GM06990 (cell line): ENCODE measurements around the gene ANK2.

Source experiments
- DNase-seq: peaks from one replicate; pipeline ENCODE4 v3.0.0-alpha.2; 2011; ENCODE audit not compliant: insufficient read length; ENCODE audit errors: extremely low read depth
- H3K27me3 ChIP-seq: replicated peaks from 2 replicates; pipeline ENCODE4 v1.6.0; 2011; ENCODE audit warnings: low read length; ENCODE audit not compliant: control insufficient read depth, insufficient read depth
- H3K36me3 ChIP-seq: 2 replicates; pipeline ENCODE4 v1.5.1; 2011; ENCODE audit warnings: low read length; ENCODE audit not compliant: control insufficient read depth, insufficient read depth
- H3K4me3 ChIP-seq: replicated peaks from 2 replicates; pipeline ENCODE4 v1.5.1; 2011; ENCODE audit warnings: low read depth, mild to moderate bottlenecking, control low read depth, low read length
- CTCF ChIP-seq: IDR thresholded peaks from 2 replicates; pipeline ENCODE4 v1.5.1; 2011; ENCODE audit warnings: low read length, control low read depth, mild to moderate bottlenecking, inconsistent platforms; ENCODE audit not compliant: insufficient read depth, poor library complexity, severe bottlenecking

The ANK2 gene

GRCh38 chr4:113331811-113332210, 282.4 kb downstream of the ANK2 start:
- no peak for TF ChIP-seq CTCF
- Histone ChIP-seq H3K36me3 (no peaks in the 10 kb centered on the region), H3K27me3 (no peaks in the 10 kb centered on the region), H3K4me3 (no peak overlapping the region)
- no peak for DNase-seq

- no peak overlapping the region for H3K4me3 ChIP-seq
- no peaks in the 10 kb centered on the region for H3K27me3 ChIP-seq
- no peaks in the 10 kb centered on the region for H3K36me3 ChIP-seq
- no peak for TF ChIP-seq CTCF
- no peak for DNase-seq
These were observed 283.2 kb downstream of the ANK2 start for GRCh38 chr4:113332701-113333100.

- Histone ChIP-seq H3K4me3 (no peak overlapping the region), H3K27me3 (no peaks in the 10 kb centered on the region), H3K36me3 (no peaks in the 10 kb centered on the region)
- DNase-seq = no peak
- TF ChIP-seq CTCF = no peak
These were observed 286.3 kb downstream of the ANK2 start for GRCh38 chr4:113335746-113336145.

GRCh38 chr4:113336556-113336955, 287.1 kb downstream of the ANK2 start:
- Histone ChIP-seq H3K4me3 (no peak overlapping the region), H3K27me3 (no peaks in the 10 kb centered on the region), H3K36me3 (no peaks in the 10 kb centered on the region)
- no peak for TF ChIP-seq CTCF
- DNase-seq = no peak

DNA sequence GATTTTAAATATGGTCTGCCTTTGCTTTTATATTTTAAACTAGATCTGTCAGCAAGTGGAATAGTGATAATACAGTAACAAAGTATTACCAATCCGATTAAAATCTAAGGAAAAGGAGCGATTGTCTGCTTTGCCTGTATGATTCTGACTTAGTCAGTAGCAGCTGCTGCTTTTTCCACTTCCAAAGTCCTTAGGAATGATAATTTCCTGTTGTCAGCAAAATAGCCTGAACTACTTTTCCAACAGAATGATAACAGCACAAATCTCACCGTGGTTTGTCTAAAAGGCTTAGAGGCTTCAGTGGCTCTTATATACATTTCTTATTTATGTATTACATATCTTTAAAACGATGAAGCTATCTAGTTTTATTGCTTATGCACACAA, 290.0 kb downstream of the ANK2 start:
- H3K36me3 ChIP-seq = no peaks in the 10 kb centered on the region
- no peak overlapping the region for H3K4me3 ChIP-seq
- TF ChIP-seq CTCF = no peak
- DNase-seq = no peak
- H3K27me3 ChIP-seq = no peaks in the 10 kb centered on the region

GRCh38 chr4:113344100-113344499, 294.6 kb downstream of the ANK2 start:
- DNase-seq = no peak
- TF ChIP-seq CTCF = no peak
- no peaks in the 10 kb centered on the region for H3K36me3 ChIP-seq
- no peaks in the 10 kb centered on the region for H3K27me3 ChIP-seq
- no peak overlapping the region for H3K4me3 ChIP-seq
